GM10847 (cell line): ENCODE measurements around the gene REEP3.

ENCODE experiments used
- POLR2A ChIP-seq: IDR thresholded peaks from 2 replicates; pipeline ENCODE4 v1.6.1; 2011; ENCODE audit not compliant: insufficient read length; ENCODE audit errors: extremely low read depth

The REEP3 gene

GRCh38 chr10:63530409-63530808 lies 9.2 kb downstream of the REEP3 start:
- no peak for TF ChIP-seq POLR2A

DNA sequence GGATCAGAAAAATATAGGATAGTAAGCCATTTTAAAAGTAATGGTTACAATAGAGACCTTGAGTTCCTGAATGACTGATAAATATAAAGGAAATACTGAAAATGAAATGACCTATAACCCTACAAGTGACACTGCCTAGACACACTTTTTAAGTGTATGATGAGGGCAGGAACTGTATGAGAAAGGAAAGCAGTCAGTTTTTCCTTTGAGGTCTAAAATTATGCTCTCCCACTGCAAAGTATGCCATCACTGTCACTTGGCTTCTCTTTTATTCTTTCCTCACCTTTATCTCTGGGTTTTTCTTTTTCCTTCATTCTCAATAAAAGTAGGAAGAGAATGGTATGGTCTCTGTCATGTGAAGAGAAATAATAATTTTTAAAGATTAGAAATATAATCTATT lies 13.5 kb downstream of the REEP3 start:
- TF ChIP-seq POLR2A, result no peak

DNA sequence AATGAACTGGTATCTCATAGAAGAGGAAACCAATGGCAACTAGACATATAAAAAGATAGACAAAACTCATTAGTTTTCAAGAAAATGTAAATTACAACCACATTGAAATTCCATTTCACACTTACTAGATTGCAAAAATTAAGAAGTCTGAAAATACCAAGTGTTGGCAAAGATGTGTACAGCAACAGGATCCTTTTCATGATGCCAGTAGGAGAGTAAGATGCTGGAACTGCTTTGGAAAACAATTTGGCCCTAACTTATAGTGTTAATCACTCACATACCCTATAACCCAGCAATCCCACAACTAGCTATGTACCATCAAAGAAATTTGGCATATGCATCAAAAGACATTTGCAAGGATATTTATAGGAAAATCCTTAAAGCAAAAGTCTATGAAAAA lies 15.5 kb downstream of the REEP3 start:
- no peak for TF ChIP-seq POLR2A

GRCh38 chr10:63537536-63537935 lies 16.3 kb downstream of the REEP3 start:
- no peak for TF ChIP-seq POLR2A

DNA sequence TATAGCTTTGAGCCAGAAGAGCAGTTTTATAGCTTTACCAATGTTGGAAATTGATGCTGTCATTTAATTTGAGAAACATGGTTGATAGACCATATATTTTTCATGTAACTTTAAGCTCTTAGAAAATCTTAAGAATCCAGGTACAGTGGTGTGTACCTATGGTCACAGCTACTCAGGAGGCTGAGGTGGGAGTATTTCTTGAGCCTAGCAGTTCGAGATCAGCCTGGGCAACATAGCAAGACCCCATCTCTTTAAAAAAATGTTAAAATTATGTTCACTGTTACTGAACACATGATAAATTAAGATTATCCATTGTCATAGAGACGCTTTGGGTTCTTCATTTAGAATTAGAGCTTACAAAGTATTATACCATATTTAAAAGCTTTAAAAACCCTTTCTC lies 18.2 kb downstream of the REEP3 start:
- no peak for TF ChIP-seq POLR2A

GRCh38 chr10:63539994-63540393 lies 18.8 kb downstream of the REEP3 start:
- no peak for TF ChIP-seq POLR2A

- TF ChIP-seq POLR2A, result no peak
These were observed 21.8 kb downstream of the REEP3 start for GRCh38 chr10:63542835-63543575.

- no peak for TF ChIP-seq POLR2A
These were observed 22.4 kb downstream of the REEP3 start for GRCh38 chr10:63543576-63543962.

- TF ChIP-seq POLR2A, result no peak
These were observed 23.2 kb downstream of the REEP3 start for GRCh38 chr10:63544418-63544817.

DNA sequence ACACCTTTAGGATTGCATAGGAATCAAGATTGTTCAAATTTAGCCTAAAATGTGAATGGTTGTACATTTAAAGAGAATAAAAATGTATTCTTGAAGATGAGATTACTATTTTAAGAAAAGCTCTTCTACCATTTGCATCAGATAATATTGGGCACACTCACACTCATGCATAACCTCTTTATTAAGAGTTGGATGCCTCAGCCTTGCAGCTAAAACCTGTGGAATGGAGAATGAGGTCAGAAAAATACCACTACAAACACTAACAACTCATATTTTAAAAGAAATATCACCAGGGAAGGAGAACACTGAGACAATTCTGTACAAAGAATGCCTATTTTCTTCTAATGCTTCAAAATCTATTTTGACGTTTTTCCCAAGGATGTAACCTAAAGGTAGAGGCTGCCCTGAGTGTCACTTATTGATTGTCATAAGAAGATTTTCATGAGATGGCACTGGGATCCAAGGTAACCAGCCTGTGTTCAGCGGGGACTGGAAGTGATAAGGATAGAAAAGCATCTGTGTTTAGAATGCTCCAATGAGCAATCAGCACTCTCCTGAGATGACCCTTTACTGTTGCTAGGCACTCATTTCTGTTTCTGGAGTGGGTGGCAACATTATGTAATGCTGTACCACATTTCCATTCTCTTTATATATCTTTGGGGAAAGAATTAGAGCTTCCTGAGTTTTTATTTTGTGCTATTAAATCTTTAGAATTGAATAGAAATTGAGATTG lies 26.6 kb downstream of the REEP3 start:
- TF ChIP-seq POLR2A, result no peak

- TF ChIP-seq POLR2A, result no peak
These were observed 27.7 kb downstream of the REEP3 start for GRCh38 chr10:63548860-63549259.

GRCh38 chr10:63549810-63550209 lies 28.6 kb downstream of the REEP3 start:
- TF ChIP-seq POLR2A, result no peak

- TF ChIP-seq POLR2A, result no peak
These were observed 31.8 kb downstream of the REEP3 start for GRCh38 chr10:63553031-63553430.

- TF ChIP-seq POLR2A, result no peak
These were observed 32.3 kb downstream of the REEP3 start for GRCh38 chr10:63553473-63553872.

- no peak for TF ChIP-seq POLR2A
These were observed 33.5 kb downstream of the REEP3 start for GRCh38 chr10:63554657-63555056.

DNA sequence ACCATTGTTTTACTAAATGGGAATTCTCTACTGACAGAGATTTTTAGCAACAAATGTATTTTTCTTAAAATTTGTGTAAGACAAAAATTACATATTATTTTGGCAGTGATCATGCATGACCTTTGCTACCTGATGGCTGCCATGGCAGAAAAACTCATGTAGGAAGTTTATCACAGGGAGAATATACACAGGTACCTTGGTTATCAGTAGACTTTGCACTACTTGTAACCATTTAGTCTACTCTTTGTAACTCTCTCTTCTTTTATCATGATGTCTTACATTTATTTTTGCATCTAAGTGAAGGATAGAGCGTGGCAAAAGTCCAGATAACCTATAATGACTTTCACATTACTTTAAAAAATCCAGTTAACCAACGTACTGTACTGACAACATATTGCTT lies 34.1 kb downstream of the REEP3 start:
- no peak for TF ChIP-seq POLR2A
